ENCODE data around the gene USH2A.

- TF ChIP-seq POLR2A (IDR thresholded peaks at IDR 0.05; ENCODE audit: low read depth) (no peak), EP300 (IDR thresholded peaks at IDR 0.05) (no peak), CTCF (IDR thresholded peaks at IDR 0.05) (no peak), POLR2AphosphoS5 (IDR thresholded peaks at IDR 0.05) (no peak)
These were observed 378.7 kb downstream of the USH2A start for GRCh38 chr1:216044538-216044937.
